Skeletal muscle tissue (tissue), 4 donors: Measurements from ENCODE around the gene ADGRL3. TPM values are rescaled to one million over a fixed set of nuclear protein-coding genes. Genes with fewer than 3 reads are reported as not detected.

Experiments used
- H3K27ac ChIP-seq: one replicate; pipeline ENCODE4 v1.7.0; 2013; ENCODE audit warnings: mild to moderate bottlenecking, low read depth, low read length, inconsistent platforms
- H3K27me3 ChIP-seq, 3 donors: one replicate each; pipeline ENCODE4 v1.7.0; 2013; ENCODE audit warnings: low read length in 3 of 3; ENCODE audit not compliant: control insufficient read depth in 3 of 3, insufficient read depth in 3 of 3
- H3K36me3 ChIP-seq, 3 donors: one replicate each; pipeline ENCODE4 v1.7.0; 2013; ENCODE audit warnings: low read length in 3 of 3; ENCODE audit not compliant: control insufficient read depth in 3 of 3, insufficient read depth in 3 of 3
- H3K4me1 ChIP-seq, 3 donors: one replicate each; pipeline ENCODE4 v1.7.0; 2013; ENCODE audit warnings: low read length in 3 of 3, mild to moderate bottlenecking in 3 of 3; ENCODE audit not compliant: control insufficient read depth in 3 of 3, insufficient read depth in 3 of 3
- H3K4me3 ChIP-seq, 3 donors: one replicate each; pipeline ENCODE4 v1.7.0; 2013; ENCODE audit warnings: low read length in 3 of 3
- H3K9ac ChIP-seq, 3 donors: one replicate each; pipeline ENCODE4 v1.7.0; 2013; ENCODE audit warnings: low read length in 3 of 3, mild to moderate bottlenecking in 3 of 3, moderate library complexity in 2 of 3, low read depth in 1 of 3
- H3K9me3 ChIP-seq, 3 donors: one replicate each; pipeline ENCODE4 v1.7.0; 2013; ENCODE audit warnings: low read length in 3 of 3; ENCODE audit not compliant: control insufficient read depth in 3 of 3
- total RNA-seq: library from RNA; depleted of rRNA; stranded (reverse); fragments of >200 nt; gene quantifications from one replicate; pipeline ENCODE4 v1.2.3, GENCODE V29; 2014
- donor health status: Osteomylitis.

ADGRL3 gene
- total RNA-seq, 1 donor from 2014 or later, result 59.0 TPM

- no peak overlapping the region for H3K9ac ChIP-seq
These were observed 371.8 kb downstream of the ADGRL3 start for GRCh38 chr4:61571761-61572559.

GRCh38 chr4:61575796-61576195, 375.7 kb downstream of the ADGRL3 start:
- H3K9ac ChIP-seq, result no peak overlapping the region
- no peaks in the 10 kb centered on the region for H3K36me3 ChIP-seq
- no peak overlapping the region for H3K4me3 ChIP-seq
- no peaks in the 10 kb centered on the region for H3K27me3 ChIP-seq
- no peak overlapping the region for H3K27ac ChIP-seq
- no peaks in the 10 kb centered on the region for H3K9me3 ChIP-seq
- no peaks in the 10 kb centered on the region for H3K4me1 ChIP-seq

More at GRCh38 chr4:61571761-61572559, 371.8 kb downstream of the ADGRL3 start:
- Histone ChIP-seq H3K36me3 (no peaks in the 10 kb centered on the region), H3K9me3 (no peaks in the 10 kb centered on the region), H3K4me3 (no peak overlapping the region), H3K27ac (no peak overlapping the region), H3K4me1 (no peaks in the 10 kb centered on the region), H3K27me3 (no peaks in the 10 kb centered on the region)

GRCh38 chr4:61579786-61580185, 379.7 kb downstream of the ADGRL3 start:
- no peak overlapping the region for H3K9ac ChIP-seq
- no peaks in the 10 kb centered on the region for H3K4me1 ChIP-seq
- H3K9me3 ChIP-seq, result no peaks in the 10 kb centered on the region
- H3K27me3 ChIP-seq, result no peaks in the 10 kb centered on the region
- no peak overlapping the region for H3K27ac ChIP-seq
- H3K36me3 ChIP-seq, result no peaks in the 10 kb centered on the region
- H3K4me3 ChIP-seq, result no peak overlapping the region

- Histone ChIP-seq H3K27me3 (no peaks in the 10 kb centered on the region), H3K9me3 (no peaks in the 10 kb centered on the region), H3K4me3 (no peak overlapping the region), H3K4me1 (no peaks in the 10 kb centered on the region), H3K9ac (no peak overlapping the region), H3K36me3 (no peaks in the 10 kb centered on the region), H3K27ac (no peak overlapping the region)
These were observed 380.7 kb downstream of the ADGRL3 start for GRCh38 chr4:61580721-61581377.

GRCh38 chr4:61583696-61584095, 383.6 kb downstream of the ADGRL3 start:
- H3K4me1 ChIP-seq, result no peaks in the 10 kb centered on the region
- H3K4me3 ChIP-seq, result no peak overlapping the region
- no peaks in the 10 kb centered on the region for H3K36me3 ChIP-seq
- no peaks in the 10 kb centered on the region for H3K27me3 ChIP-seq
- no peak overlapping the region for H3K9ac ChIP-seq
- H3K27ac ChIP-seq, result no peak overlapping the region
- H3K9me3 ChIP-seq, result no peaks in the 10 kb centered on the region

GRCh38 chr4:61588621-61589402, 388.7 kb downstream of the ADGRL3 start:
- no peak overlapping the region for H3K27ac ChIP-seq
- H3K9me3 ChIP-seq, result no peaks in the 10 kb centered on the region
- no peak overlapping the region for H3K4me3 ChIP-seq
- no peaks in the 10 kb centered on the region for H3K36me3 ChIP-seq
- H3K4me1 ChIP-seq, result no peaks in the 10 kb centered on the region
- H3K27me3 ChIP-seq, result no peaks in the 10 kb centered on the region
- no peak overlapping the region for H3K9ac ChIP-seq

- Histone ChIP-seq H3K4me1 (no peaks in the 10 kb centered on the region), H3K4me3 (no peak overlapping the region), H3K27me3 (no peaks in the 10 kb centered on the region), H3K27ac (no peak overlapping the region), H3K36me3 (no peaks in the 10 kb centered on the region), H3K9ac (no peak overlapping the region), H3K9me3 (peaks cover 0 to 2% (median 0%) of the 10 kb centered on the region in 3 donors)
These were observed 390.8 kb downstream of the ADGRL3 start for GRCh38 chr4:61590881-61591280.

GRCh38 chr4:61596606-61597340, 396.6 kb downstream of the ADGRL3 start:
- Histone ChIP-seq H3K9ac (no peak overlapping the region), H3K4me1 (no peaks in the 10 kb centered on the region), H3K4me3 (no peak overlapping the region), H3K27me3 (no peaks in the 10 kb centered on the region), H3K9me3 (peaks cover 0 to 2% (median 0%) of the 10 kb centered on the region in 3 donors), H3K27ac (no peak overlapping the region), H3K36me3 (no peaks in the 10 kb centered on the region)

GRCh38 chr4:61603086-61603485, 403.0 kb downstream of the ADGRL3 start:
- H3K4me1 ChIP-seq, result no peaks in the 10 kb centered on the region
- H3K4me3 ChIP-seq, result no peak overlapping the region
- no peaks in the 10 kb centered on the region for H3K9me3 ChIP-seq

More at GRCh38 chr4:61603086-61603485, 403.0 kb downstream of the ADGRL3 start:
- Histone ChIP-seq H3K27me3 (no peaks in the 10 kb centered on the region), H3K27ac (no peak overlapping the region), H3K36me3 (no peaks in the 10 kb centered on the region), H3K9ac (no peak overlapping the region)
